Stimulated activated CD4-positive, alpha-beta T cell treated with anti-CD3 and anti-CD28 coated beads, Interleukin-2, amount 100 ng/mL, for 24 hours (primary cell): Measurements from ENCODE around the gene MARCHF10.

ENCODE experiments used
- DNase-seq, 2 donors: peaks; one replicate each; pipeline ENCODE4 v3.0.0-alpha.2; 2020

Gene MARCHF10

GRCh38 chr17:62821189-62822079 is 13.3 kb upstream of the MARCHF10 start:
- DNase-seq: no peak

GRCh38 chr17:62819511-62820221 is 11.6 kb upstream of the MARCHF10 start:
- DNase-seq: no peak

- DNase-seq: no peak
These were observed 10.4 kb upstream of the MARCHF10 start for GRCh38 chr17:62818526-62818925.

GRCh38 chr17:62816282-62816839 is 8.2 kb upstream of the MARCHF10 start:
- no peak for DNase-seq

- no peak for DNase-seq
These were observed 1.5 kb upstream of the MARCHF10 start for GRCh38 chr17:62809656-62810055.

- no peak for DNase-seq
These were observed 459 bp upstream of the MARCHF10 start for GRCh38 chr17:62808576-62808970.

GRCh38 chr17:62805234-62805633 is 2.9 kb downstream of the MARCHF10 start:
- no peak for DNase-seq

- no peak for DNase-seq
These were observed 3.3 kb downstream of the MARCHF10 start for GRCh38 chr17:62804822-62805221.

GRCh38 chr17:62804025-62804424 is 4.1 kb downstream of the MARCHF10 start:
- DNase-seq: no peak

GRCh38 chr17:62802561-62803205 is 5.4 kb downstream of the MARCHF10 start:
- no peak for DNase-seq

GRCh38 chr17:62801553-62802114 is 6.5 kb downstream of the MARCHF10 start:
- no peak for DNase-seq

GRCh38 chr17:62800585-62800984 is 7.5 kb downstream of the MARCHF10 start:
- DNase-seq: no peak

- no peak for DNase-seq
These were observed 10.2 kb downstream of the MARCHF10 start for GRCh38 chr17:62797959-62798358.

- DNase-seq: no peak
These were observed 11.8 kb downstream of the MARCHF10 start for GRCh38 chr17:62796291-62796690.

GRCh38 chr17:62794666-62794971 is 13.5 kb downstream of the MARCHF10 start:
- DNase-seq: no peak

- no peak for DNase-seq
These were observed 14.0 kb downstream of the MARCHF10 start for GRCh38 chr17:62793919-62794665.

GRCh38 chr17:62792447-62792800 is 15.7 kb downstream of the MARCHF10 start:
- no peak for DNase-seq

GRCh38 chr17:62791767-62792446 is 16.2 kb downstream of the MARCHF10 start:
- DNase-seq: no peak

GRCh38 chr17:62791235-62791734 is 16.8 kb downstream of the MARCHF10 start:
- DNase-seq: no peak

- no peak for DNase-seq
These were observed 17.5 kb downstream of the MARCHF10 start for GRCh38 chr17:62790564-62790986.

- no peak for DNase-seq
These were observed 20.7 kb downstream of the MARCHF10 start for GRCh38 chr17:62787366-62787765.

GRCh38 chr17:62786646-62787045 is 21.5 kb downstream of the MARCHF10 start:
- DNase-seq: no peak
